K562 (cell line): ENCODE results near the gene PPM1H. TPM values are rescaled to one million over a fixed set of nuclear protein-coding genes. Genes with fewer than 3 reads are reported as not detected.

Experiments used
- CCAR2 ChIP-seq: fragments of 200-400 bp; formaldehyde crosslinking; IDR thresholded peaks from 2 replicates; pipeline ENCODE4 v1.6.1; 2017; ENCODE audit warnings: mild to moderate bottlenecking, low read depth, low read length
- CEBPG ChIP-seq, 3 experiments: fragments of 200-800 bp in 1 of 3; sonication (Bioruptor generic) in 1 of 3; sonication (generic) in 1 of 3; formaldehyde crosslinking in 1 of 3; IDR thresholded peaks in 2 of 3; conservative IDR thresholded peaks in 1 of 3; 2 replicates each; pipeline versions ENCODE4 v1.6.1 to v1.8.0; 2016 to 2022; ENCODE audit warnings: missing compliant biosample characterization in 2 of 3, missing genetic modification characterization in 2 of 3, mild to moderate bottlenecking in 1 of 3, missing genetic modification reagents in 1 of 3
- ETV1 ChIP-seq: fragments of 450-650 bp; conservative IDR thresholded peaks from 2 replicates; pipeline ENCODE4 v1.6.1; 2016; ENCODE audit warnings: missing genetic modification characterization, control low read depth, low read depth, missing compliant biosample characterization
- FOXM1 ChIP-seq, 2 experiments: fragments of 450-650 bp in 1 of 2; sonication (generic) in 1 of 2; formaldehyde crosslinking in 1 of 2; IDR thresholded peaks; 2 replicates each; pipeline versions ENCODE4 v1.6.1 to v1.9.0; 2017 to 2022; ENCODE audit warnings: low read depth in 2 of 2, mild to moderate bottlenecking in 2 of 2, missing genetic modification reagents in 1 of 2, moderate library complexity in 1 of 2
- HMG20B ChIP-seq: fragments of 250-450 bp; sonication (Bioruptor Pico); IDR thresholded peaks from 2 replicates; pipeline ENCODE4 v1.5.0; 2021; ENCODE audit warnings: mild to moderate bottlenecking
- KLF1 ChIP-seq: fragments of 450-650 bp; IDR thresholded peaks from 2 replicates; pipeline ENCODE4 v1.6.1; 2016; ENCODE audit warnings: missing genetic modification characterization, missing compliant biosample characterization
- MCM2 ChIP-seq: fragments of 450-650 bp; IDR thresholded peaks from 2 replicates; pipeline ENCODE4 v1.6.1; 2017; ENCODE audit warnings: low read depth, mild to moderate bottlenecking
- MTA3 ChIP-seq: fragments of 450-650 bp; formaldehyde crosslinking; IDR thresholded peaks from 2 replicates; pipeline ENCODE4 v1.6.1; 2017; ENCODE audit warnings: mild to moderate bottlenecking, borderline replicate concordance
- NONO ChIP-seq, 2 experiments: fragments of 200-400 bp in 1 of 2; fragments of 450-650 bp in 1 of 2; formaldehyde crosslinking in 1 of 2; IDR thresholded peaks; 2 replicates each; pipeline ENCODE4 v1.6.1; 2017; ENCODE audit warnings: low read depth in 2 of 2, mild to moderate bottlenecking in 2 of 2, moderate library complexity in 2 of 2, low read length in 1 of 2
- SAFB ChIP-seq: fragments of 200-400 bp; formaldehyde crosslinking; IDR thresholded peaks from 2 replicates; pipeline ENCODE4 v1.6.1; 2017; ENCODE audit warnings: low read depth, low read length, borderline replicate concordance
- SMARCE1 ChIP-seq: fragments of 450-650 bp; IDR thresholded peaks from 2 replicates; pipeline ENCODE4 v1.7.1; 2016; ENCODE audit warnings: mild to moderate bottlenecking
- SNRNP70 ChIP-seq: fragments of 200-400 bp; formaldehyde crosslinking; optimal IDR thresholded peaks from 2 replicates; pipeline ENCODE3; 2017; ENCODE audit warnings: low read depth, low read length
- ZC3H4 ChIP-seq: sonication (generic); formaldehyde crosslinking; IDR thresholded peaks from 2 replicates; pipeline ENCODE4 v1.9.0; 2021; ENCODE audit warnings: missing genetic modification reagents, borderline replicate concordance
- ZNF3 ChIP-seq: fragments of 250-450 bp; sonication (Bioruptor Pico); IDR thresholded peaks from 2 replicates; pipeline ENCODE4 v1.5.0; 2021; ENCODE audit warnings: mild to moderate bottlenecking, moderate library complexity
- ZNF764 ChIP-seq: fragments of 250-450 bp; sonication (Bioruptor Pico); IDR thresholded peaks from 2 replicates; pipeline ENCODE4 v1.4.0; 2020; ENCODE audit warnings: low read depth, mild to moderate bottlenecking, moderate library complexity
- polyA plus RNA-seq, 8 experiments: library from polyadenylated mRNA; depleted of rRNA in 4 of 8; stranded (reverse) in 5 of 8; unstranded in 3 of 8; fragments of >200 nt; fragmentation: Nextera tagmentation in 2 of 8; fragmentation: Illumina TruSeq in 1 of 8; extraction: Ambion mirVana in 2 of 8; extraction: Trizol in 1 of 8; gene quantifications; 2 replicates each; pipeline versions ENCODE4 v1.2.1 to v1.2.3, GENCODE V29; 2011 to 2014; ENCODE audit warnings: inconsistent platforms in 1 of 8, missing spikeins in 1 of 8
- total RNA-seq, 7 experiments: library from RNA; depleted of rRNA in 6 of 7; stranded (reverse); fragments of >200 nt in 6 of 7; fragmentation: Illumina TruSeq in 2 of 7; extraction: Trizol in 2 of 7; gene quantifications; 2 replicates each; pipeline versions ENCODE4 v1.2.1 to v1.2.3, GENCODE V29; 2011 to 2021; ENCODE audit warnings: low replicate concordance in 1 of 7
- TF ChIP-seq, protein P1 (sequence below): fragments of 450-650 bp; IDR thresholded peaks from 2 replicates; pipeline ENCODE4 v1.7.1; 2018; ENCODE audit warnings: mild to moderate bottlenecking, low read depth; ENCODE audit not compliant: partially characterized antibody
- TF ChIP-seq, protein P2 (sequence below), 2 experiments: IDR thresholded peaks; 2 replicates each; pipeline ENCODE4 v1.6.1; 2012; ENCODE audit warnings: improper control_type of control experiment in 2 of 2, low read depth in 2 of 2, low read length in 2 of 2, borderline replicate concordance in 1 of 2
- TF ChIP-seq, protein P3 (sequence below): fragments of 200-800 bp; sonication (Bioruptor generic); IDR thresholded peaks from 2 replicates; pipeline ENCODE4 v1.6.1; 2017; ENCODE audit warnings: missing genetic modification characterization, missing compliant biosample characterization
- TF ChIP-seq, protein P4 (sequence below), 2 experiments: fragments of 200-800 bp in 1 of 2; sonication (Bioruptor generic) in 1 of 2; sonication (generic) in 1 of 2; formaldehyde crosslinking in 1 of 2; IDR thresholded peaks in 1 of 2; conservative IDR thresholded peaks in 1 of 2; 2 replicates each; pipeline versions ENCODE4 v1.5.0 to v1.6.1; 2016 to 2020; ENCODE audit warnings: missing compliant biosample characterization in 1 of 2, missing genetic modification characterization in 1 of 2, missing genetic modification reagents in 1 of 2

PPM1H gene
- total and polyA plus RNA-seq, 9 of the 15 experiments (the other 6 are each of a cell fraction or from before 2014, with no cell fraction given), result 5.3 to 29.3 (median 11.3) TPM

DNA sequence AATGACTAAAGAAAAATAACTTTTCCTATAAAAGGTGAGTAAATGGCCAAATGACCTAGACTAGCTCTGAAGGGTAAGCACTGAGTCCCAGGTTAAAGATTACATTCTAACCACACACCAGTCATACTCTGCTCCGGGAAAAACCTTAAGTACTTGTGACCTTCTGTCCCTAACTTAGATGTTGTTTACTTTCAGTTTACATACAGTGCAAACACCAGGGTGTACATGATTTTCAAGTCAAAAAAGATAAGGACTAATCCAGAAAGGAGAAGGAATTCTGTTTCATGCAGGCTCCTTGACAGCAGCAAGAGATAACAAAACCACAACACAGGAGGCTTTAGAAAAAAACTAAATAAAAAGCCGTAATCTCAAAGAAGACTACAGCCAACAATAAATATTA lies 174.2 kb downstream of the PPM1H start (continued):
- TF ChIP-seq ZNF3 (CRISPR knock-in tag), result no peak
- no peak for TF ChIP-seq CEBPG (CRISPR knock-in tag; IDR thresholded peaks at IDR 0.05)
- no peak for TF ChIP-seq CEBPG (tag; conservative IDR thresholded peaks at IDR 0.05 in 1 of 2, IDR thresholded peaks at IDR 0.05 in 1 of 2)
- no peak for TF ChIP-seq SNRNP70
- no peak for TF ChIP-seq NONO (IDR thresholded peaks at IDR 0.05; ENCODE audit: low read depth in 2 of 2, low read length in 1 of 2)
- TF ChIP-seq, protein P1, sequence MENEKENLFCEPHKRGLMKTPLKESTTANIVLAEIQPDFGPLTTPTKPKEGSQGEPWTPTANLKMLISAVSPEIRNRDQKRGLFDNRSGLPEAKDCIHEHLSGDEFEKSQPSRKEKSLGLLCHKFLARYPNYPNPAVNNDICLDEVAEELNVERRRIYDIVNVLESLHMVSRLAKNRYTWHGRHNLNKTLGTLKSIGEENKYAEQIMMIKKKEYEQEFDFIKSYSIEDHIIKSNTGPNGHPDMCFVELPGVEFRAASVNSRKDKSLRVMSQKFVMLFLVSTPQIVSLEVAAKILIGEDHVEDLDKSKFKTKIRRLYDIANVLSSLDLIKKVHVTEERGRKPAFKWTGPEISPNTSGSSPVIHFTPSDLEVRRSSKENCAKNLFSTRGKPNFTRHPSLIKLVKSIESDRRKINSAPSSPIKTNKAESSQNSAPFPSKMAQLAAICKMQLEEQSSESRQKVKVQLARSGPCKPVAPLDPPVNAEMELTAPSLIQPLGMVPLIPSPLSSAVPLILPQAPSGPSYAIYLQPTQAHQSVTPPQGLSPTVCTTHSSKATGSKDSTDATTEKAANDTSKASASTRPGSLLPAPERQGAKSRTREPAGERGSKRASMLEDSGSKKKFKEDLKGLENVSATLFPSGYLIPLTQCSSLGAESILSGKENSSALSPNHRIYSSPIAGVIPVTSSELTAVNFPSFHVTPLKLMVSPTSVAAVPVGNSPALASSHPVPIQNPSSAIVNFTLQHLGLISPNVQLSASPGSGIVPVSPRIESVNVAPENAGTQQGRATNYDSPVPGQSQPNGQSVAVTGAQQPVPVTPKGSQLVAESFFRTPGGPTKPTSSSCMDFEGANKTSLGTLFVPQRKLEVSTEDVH, result no peak
- TF ChIP-seq FOXM1 (IDR thresholded peaks at IDR 0.05; ENCODE audit: low read depth), result no peak; the same call in 1 of the 2 replicates
- no peak for TF ChIP-seq FOXM1 (CRISPR knock-in tag; IDR thresholded peaks at IDR 0.05; ENCODE audit: low read depth)
- no peak for TF ChIP-seq ZC3H4 (CRISPR knock-in tag)
- no peak for TF ChIP-seq MTA3
- TF ChIP-seq HMG20B (CRISPR knock-in tag), result no peak
- TF ChIP-seq, protein P2, sequence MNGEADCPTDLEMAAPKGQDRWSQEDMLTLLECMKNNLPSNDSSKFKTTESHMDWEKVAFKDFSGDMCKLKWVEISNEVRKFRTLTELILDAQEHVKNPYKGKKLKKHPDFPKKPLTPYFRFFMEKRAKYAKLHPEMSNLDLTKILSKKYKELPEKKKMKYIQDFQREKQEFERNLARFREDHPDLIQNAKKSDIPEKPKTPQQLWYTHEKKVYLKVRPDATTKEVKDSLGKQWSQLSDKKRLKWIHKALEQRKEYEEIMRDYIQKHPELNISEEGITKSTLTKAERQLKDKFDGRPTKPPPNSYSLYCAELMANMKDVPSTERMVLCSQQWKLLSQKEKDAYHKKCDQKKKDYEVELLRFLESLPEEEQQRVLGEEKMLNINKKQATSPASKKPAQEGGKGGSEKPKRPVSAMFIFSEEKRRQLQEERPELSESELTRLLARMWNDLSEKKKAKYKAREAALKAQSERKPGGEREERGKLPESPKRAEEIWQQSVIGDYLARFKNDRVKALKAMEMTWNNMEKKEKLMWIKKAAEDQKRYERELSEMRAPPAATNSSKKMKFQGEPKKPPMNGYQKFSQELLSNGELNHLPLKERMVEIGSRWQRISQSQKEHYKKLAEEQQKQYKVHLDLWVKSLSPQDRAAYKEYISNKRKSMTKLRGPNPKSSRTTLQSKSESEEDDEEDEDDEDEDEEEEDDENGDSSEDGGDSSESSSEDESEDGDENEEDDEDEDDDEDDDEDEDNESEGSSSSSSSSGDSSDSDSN (IDR thresholded peaks at IDR 0.05; ENCODE audit: borderline replicate concordance in 1 of 2, low read depth in 2 of 2, low read length in 2 of 2), result no peak
- no peak for TF ChIP-seq ZNF764 (CRISPR knock-in tag)
- no peak for TF ChIP-seq KLF1
- TF ChIP-seq CCAR2, result no peak
- peak; percentile 80; the same call in 1 of the 2 replicates for TF ChIP-seq SMARCE1
- TF ChIP-seq, protein P3, sequence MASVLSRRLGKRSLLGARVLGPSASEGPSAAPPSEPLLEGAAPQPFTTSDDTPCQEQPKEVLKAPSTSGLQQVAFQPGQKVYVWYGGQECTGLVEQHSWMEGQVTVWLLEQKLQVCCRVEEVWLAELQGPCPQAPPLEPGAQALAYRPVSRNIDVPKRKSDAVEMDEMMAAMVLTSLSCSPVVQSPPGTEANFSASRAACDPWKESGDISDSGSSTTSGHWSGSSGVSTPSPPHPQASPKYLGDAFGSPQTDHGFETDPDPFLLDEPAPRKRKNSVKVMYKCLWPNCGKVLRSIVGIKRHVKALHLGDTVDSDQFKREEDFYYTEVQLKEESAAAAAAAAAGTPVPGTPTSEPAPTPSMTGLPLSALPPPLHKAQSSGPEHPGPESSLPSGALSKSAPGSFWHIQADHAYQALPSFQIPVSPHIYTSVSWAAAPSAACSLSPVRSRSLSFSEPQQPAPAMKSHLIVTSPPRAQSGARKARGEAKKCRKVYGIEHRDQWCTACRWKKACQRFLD, result no peak
- no peak for TF ChIP-seq SAFB
- TF ChIP-seq, protein P4, sequence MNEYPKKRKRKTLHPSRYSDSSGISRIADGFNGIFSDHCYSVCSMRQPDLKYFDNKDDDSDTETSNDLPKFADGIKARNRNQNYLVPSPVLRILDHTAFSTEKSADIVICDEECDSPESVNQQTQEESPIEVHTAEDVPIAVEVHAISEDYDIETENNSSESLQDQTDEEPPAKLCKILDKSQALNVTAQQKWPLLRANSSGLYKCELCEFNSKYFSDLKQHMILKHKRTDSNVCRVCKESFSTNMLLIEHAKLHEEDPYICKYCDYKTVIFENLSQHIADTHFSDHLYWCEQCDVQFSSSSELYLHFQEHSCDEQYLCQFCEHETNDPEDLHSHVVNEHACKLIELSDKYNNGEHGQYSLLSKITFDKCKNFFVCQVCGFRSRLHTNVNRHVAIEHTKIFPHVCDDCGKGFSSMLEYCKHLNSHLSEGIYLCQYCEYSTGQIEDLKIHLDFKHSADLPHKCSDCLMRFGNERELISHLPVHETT (CRISPR knock-in tag; conservative IDR thresholded peaks at IDR 0.05 in 1 of 2, IDR thresholded peaks at IDR 0.05 in 1 of 2), result 0 out of 4 replicates have a peak, but pooled peaks of 1 of the 2 experiments have one; percentile 36
- no peak for TF ChIP-seq ETV1 (tag)
- TF ChIP-seq MCM2, result no peak
